GM19438 (cell line): Measurements from ENCODE around the gene GPR4.

Experiments
- ATAC-seq: cut with Tn5 transposase; IDR thresholded peaks from one replicate; pipeline ENCODE4 v1.9.1; 2021; ENCODE audit warnings: low read depth; ENCODE audit not compliant: unreplicated experiment

GPR4 gene

GRCh38 chr19:45601524-45602374 is at the start of gene GPR4:
Gene GPR4, minus strand, starts transcription at chr19:45602212. Its CDS starts 10,346 bp downstream, at chr19:45591866.
- ATAC-seq, result no peak

- ATAC-seq, result no peak
Observed at GRCh38 chr19:45650722-45651121, 48.7 kb upstream of the GPR4 start.

- ATAC-seq, result no peak
Observed at GRCh38 chr19:45646345-45646698, 44.3 kb upstream of the GPR4 start.

- ATAC-seq, result peak; percentile 29
Observed at GRCh38 chr19:45645631-45646344, 43.8 kb upstream of the GPR4 start.

- ATAC-seq, result no peak
Observed at GRCh38 chr19:45645068-45645630, 43.1 kb upstream of the GPR4 start.

- ATAC-seq, result no peak
Observed at GRCh38 chr19:45643927-45644771, 42.1 kb upstream of the GPR4 start.

- no peak for ATAC-seq
Observed at GRCh38 chr19:45643024-45643926, 41.3 kb upstream of the GPR4 start.

- ATAC-seq, result peak; percentile 39
Observed at GRCh38 chr19:45641274-45642105, 39.5 kb upstream of the GPR4 start.

GRCh38 chr19:45640849-45641273 is 38.8 kb upstream of the GPR4 start:
- no peak for ATAC-seq

GRCh38 chr19:45638930-45639729 is 37.1 kb upstream of the GPR4 start, which contains the start of gene EML2:
Gene EML2, minus strand, starts transcription at chr19:45639397. Its CDS starts 21 bp downstream, at chr19:45639376.
- ATAC-seq, result no peak

GRCh38 chr19:45637890-45638667 is 36.1 kb upstream of the GPR4 start:
- no peak for ATAC-seq

- ATAC-seq, result no peak
Observed at GRCh38 chr19:45636902-45637301, 34.9 kb upstream of the GPR4 start.

- no peak for ATAC-seq
Observed at GRCh38 chr19:45636275-45636674, 34.3 kb upstream of the GPR4 start.

GRCh38 chr19:45632468-45633196 is 30.6 kb upstream of the GPR4 start:
- ATAC-seq, result no peak

- no peak for ATAC-seq
Observed at GRCh38 chr19:45630463-45630862, 28.5 kb upstream of the GPR4 start.

GRCh38 chr19:45629704-45630103 is 27.7 kb upstream of the GPR4 start:
- ATAC-seq, result no peak
